Calu3 (cell line): ENCODE data around the gene CRACDL. TPM values are rescaled to one million over a fixed set of nuclear protein-coding genes. Genes with fewer than 3 reads are reported as not detected.

ENCODE experiments used
- BruUV-seq: library from RNA; stranded (reverse); fragments of 400-500 nt; replicated peaks from 2 replicates; lab custom pipeline; 2021; lab: Mats Ljungman, UMichigan
- CTCF ChIA-PET: fragments of 300-600 bp; sonication (Branson Sonifier 250); formaldehyde crosslinking; loops from one replicate; lab custom pipeline; 2022; ENCODE audit warnings: antibody characterized with exemption; lab: Charles Lee
- DNase-seq: peaks from one replicate; pipeline ENCODE4 v3.0.0; 2022
- H3K27ac Mint-ChIP-seq: one replicate; pipeline ENCODE4 v1.8.0; 2022; ENCODE audit warnings: mixed read lengths; ENCODE audit not compliant: unreplicated experiment
- H3K27me3 Mint-ChIP-seq: one replicate; pipeline ENCODE4 v1.8.0; 2022; ENCODE audit warnings: mixed read lengths; ENCODE audit not compliant: unreplicated experiment
- H3K36me3 Mint-ChIP-seq: one replicate; pipeline ENCODE4 v1.8.0; 2022; ENCODE audit warnings: mild to moderate bottlenecking, moderate library complexity, mixed read lengths; ENCODE audit not compliant: insufficient read depth, unreplicated experiment
- H3K4me1 Mint-ChIP-seq: one replicate; pipeline ENCODE4 v1.8.0; 2022; ENCODE audit warnings: mild to moderate bottlenecking, low read depth, mixed read lengths; ENCODE audit not compliant: unreplicated experiment
- H3K4me3 Mint-ChIP-seq: one replicate; pipeline ENCODE4 v1.8.0; 2022; ENCODE audit warnings: mild to moderate bottlenecking, low read depth, moderate library complexity, mixed read lengths; ENCODE audit not compliant: unreplicated experiment
- H3K9me3 Mint-ChIP-seq: one replicate; pipeline ENCODE4 v1.8.0; 2022; ENCODE audit warnings: low read depth, mixed read lengths; ENCODE audit not compliant: unreplicated experiment
- intact Hi-C: fragments of 100-400 bp; cut with micrococcal nuclease; formaldehyde crosslinking; loops from one replicate; pipeline ENCODE4 v1.10.0; 2022; ENCODE audit not compliant: unreplicated experiment
- total RNA-seq: library from RNA; stranded (reverse); gene quantifications from 2 replicates; pipeline ENCODE4 v1.2.3, GENCODE V29; 2022
- TF ChIP-seq, protein P1 (sequence below): fragments of 200-600 bp; IDR thresholded peaks from one replicate; pipeline ENCODE4 v1.8.0; 2022; ENCODE audit warnings: antibody characterized with exemption; ENCODE audit not compliant: unreplicated experiment

Gene CRACDL
- total RNA-seq, 1 experiment from 2014 or later = 16.2 TPM

DNA sequence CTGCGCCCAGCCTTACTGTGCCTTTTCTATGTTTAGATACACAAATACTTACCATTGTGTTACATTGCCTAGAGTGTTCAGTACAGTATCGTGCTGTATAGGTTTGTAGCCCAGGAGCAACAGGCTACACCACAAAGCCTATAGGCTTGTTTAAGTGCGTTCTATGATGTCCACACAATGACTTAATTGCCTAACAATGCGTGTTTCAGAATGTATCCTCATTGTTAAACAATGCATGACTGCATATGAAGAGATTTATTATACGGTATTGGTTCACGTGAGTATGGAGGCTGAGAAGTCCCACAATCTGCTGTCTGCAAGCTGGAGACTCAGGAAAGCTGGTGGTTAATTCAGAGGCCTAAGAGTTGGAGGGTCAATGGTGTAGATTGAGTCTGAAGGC is 158.9 kb downstream of the CRACDL start:
- TF ChIP-seq, protein P1, sequence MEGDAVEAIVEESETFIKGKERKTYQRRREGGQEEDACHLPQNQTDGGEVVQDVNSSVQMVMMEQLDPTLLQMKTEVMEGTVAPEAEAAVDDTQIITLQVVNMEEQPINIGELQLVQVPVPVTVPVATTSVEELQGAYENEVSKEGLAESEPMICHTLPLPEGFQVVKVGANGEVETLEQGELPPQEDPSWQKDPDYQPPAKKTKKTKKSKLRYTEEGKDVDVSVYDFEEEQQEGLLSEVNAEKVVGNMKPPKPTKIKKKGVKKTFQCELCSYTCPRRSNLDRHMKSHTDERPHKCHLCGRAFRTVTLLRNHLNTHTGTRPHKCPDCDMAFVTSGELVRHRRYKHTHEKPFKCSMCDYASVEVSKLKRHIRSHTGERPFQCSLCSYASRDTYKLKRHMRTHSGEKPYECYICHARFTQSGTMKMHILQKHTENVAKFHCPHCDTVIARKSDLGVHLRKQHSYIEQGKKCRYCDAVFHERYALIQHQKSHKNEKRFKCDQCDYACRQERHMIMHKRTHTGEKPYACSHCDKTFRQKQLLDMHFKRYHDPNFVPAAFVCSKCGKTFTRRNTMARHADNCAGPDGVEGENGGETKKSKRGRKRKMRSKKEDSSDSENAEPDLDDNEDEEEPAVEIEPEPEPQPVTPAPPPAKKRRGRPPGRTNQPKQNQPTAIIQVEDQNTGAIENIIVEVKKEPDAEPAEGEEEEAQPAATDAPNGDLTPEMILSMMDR = no peak
- Mint-ChIP-seq H3K27ac (no peak overlapping the region), H3K9me3 (peaks cover 4% of the 10 kb centered on the region), H3K4me3 (no peak overlapping the region), H3K27me3 (peaks cover 9% of the 10 kb centered on the region), H3K36me3 (peaks cover 5% of the 10 kb centered on the region), H3K4me1 (no peaks in the 10 kb centered on the region)
- no TSS peak for BruUV-seq
- CTCF ChIA-PET = interaction anchor here (0.7 kb wide), 2 partner anchors 84 to 200 kb away, joined by 3 read pairs; no protein-coding TSS in a partner anchor
- intact Hi-C loops = no loop called here
- no peak for DNase-seq

DNA sequence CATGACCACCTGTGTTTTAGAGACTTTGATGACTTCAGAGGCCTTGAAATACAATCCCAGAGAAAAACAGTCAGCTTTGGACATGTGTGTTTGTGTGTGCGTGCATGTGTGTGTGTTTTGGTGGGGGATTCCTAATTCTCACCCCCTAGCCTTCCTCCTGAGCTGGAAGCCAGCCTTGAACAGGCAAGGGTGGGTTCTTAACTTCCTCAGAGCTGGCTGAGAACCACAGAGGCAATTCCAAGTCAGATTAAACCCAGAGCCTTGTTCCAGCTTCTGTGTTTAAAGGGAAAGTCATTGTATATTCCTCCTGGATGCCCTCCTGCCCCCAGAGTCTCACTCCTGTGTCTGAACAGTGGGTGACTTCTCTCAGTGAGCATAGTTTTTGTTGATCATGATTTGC is 159.9 kb downstream of the CRACDL start:
- CTCF ChIA-PET = interaction anchor here (0.6 kb wide), 1 partner anchor 15 kb away, joined by 3 read pairs; no protein-coding TSS in a partner anchor
- intact Hi-C loops = no loop called here
- Mint-ChIP-seq H3K4me1 (peaks cover under 1% of the 10 kb centered on the region), H3K36me3 (peaks cover 5% of the 10 kb centered on the region), H3K9me3 (no peaks in the 10 kb centered on the region), H3K27ac (no peak overlapping the region), H3K4me3 (no peak overlapping the region), H3K27me3 (peaks cover 17% of the 10 kb centered on the region)
- TF ChIP-seq, protein P1 = no peak
- DNase-seq = no peak
- BruUV-seq = no TSS peak

DNA sequence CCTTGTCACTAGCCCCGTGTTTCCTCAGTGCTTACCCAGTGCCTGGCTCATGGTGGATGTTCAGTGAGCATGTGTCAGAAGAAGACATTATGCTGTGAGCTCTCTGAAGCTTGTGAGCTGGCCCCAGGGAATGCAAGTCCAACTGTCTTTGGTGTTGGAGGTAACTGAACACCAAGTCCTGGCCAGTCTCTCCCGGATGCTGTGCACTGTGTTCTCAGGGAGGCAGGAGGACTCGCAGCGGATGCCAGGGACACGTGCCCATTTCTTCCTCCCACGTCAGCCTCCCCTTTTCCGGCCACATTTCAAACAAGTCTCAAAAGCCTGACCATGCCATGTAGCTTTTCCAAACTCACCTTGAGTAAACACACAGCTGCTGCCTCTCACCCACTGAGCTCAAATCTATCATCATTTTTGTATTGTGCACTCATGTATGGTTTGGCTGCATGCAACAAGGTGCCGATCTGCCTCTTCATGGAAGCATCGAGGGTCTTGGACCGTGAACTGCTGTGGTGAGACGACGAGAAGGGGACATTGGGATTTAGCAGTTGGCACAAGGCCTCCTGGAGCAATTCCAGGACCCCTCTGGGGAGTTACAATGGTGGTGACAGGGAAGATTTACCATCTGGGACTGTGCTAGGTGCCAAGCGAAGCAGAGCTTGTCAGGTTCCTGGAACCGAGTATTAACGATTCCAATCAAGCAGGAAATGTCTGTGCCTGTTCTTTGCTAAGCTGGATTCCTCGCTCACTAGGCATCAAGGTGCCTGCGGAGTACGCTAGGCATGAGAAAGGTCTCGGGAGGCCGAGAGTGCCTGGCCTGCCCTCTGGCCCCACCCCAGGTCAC is 160.7 kb downstream of the CRACDL start:
- H3K27ac Mint-ChIP-seq = no peak overlapping the region
- DNase-seq = no peak
- H3K27me3 Mint-ChIP-seq = peaks cover 21% of the 10 kb centered on the region

DNA sequence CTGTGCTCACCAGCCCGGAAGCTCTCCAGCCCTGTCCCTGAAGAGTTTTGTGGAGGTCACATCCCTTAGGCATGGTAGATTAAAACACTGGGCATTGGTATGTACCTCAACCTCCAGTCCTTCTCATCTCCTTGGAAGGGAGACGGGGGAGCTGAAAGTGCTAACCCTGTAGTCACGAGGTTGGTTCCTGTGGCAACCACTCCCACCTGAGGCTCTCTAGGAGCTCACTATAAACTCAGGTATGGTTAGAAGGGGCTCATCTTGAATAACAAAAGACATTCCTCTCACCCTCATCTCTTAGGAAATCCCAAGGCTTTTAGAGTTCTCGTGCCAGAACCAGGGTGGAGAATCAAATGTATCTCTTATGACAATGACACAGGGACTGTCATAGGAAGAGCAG is 162.1 kb downstream of the CRACDL start:
- intact Hi-C loops = no loop called here
- H3K9me3 Mint-ChIP-seq = no peaks in the 10 kb centered on the region
- TF ChIP-seq, protein P1 = no peak
- no peak for DNase-seq
- no peaks in the 10 kb centered on the region for H3K36me3 Mint-ChIP-seq
- H3K27me3 Mint-ChIP-seq = peaks cover 21% of the 10 kb centered on the region
- peaks cover 23% of the 10 kb centered on the region for H3K4me1 Mint-ChIP-seq
- no peak overlapping the region for H3K4me3 Mint-ChIP-seq
- CTCF ChIA-PET = no interaction called here
- H3K27ac Mint-ChIP-seq = no peak overlapping the region
- no TSS peak for BruUV-seq

More for the DNA sequence above, 160.7 kb downstream of the CRACDL start:
- H3K9me3 Mint-ChIP-seq = no peaks in the 10 kb centered on the region
- intact Hi-C loops = no loop called here
- peaks cover 5% of the 10 kb centered on the region for H3K36me3 Mint-ChIP-seq
- TF ChIP-seq, protein P1 = no peak
- no peak overlapping the region for H3K4me3 Mint-ChIP-seq
- BruUV-seq = no TSS peak
- peaks cover 9% of the 10 kb centered on the region for H3K4me1 Mint-ChIP-seq
- CTCF ChIA-PET = no interaction called here
